HG03571 (cell line): Measurements from ENCODE around the gene MYO18A.
"Not testable (repeated sequence)": the region's sequence is repeated elsewhere in the genome, so short reads cannot be mapped to it uniquely, and the experiment has no call there.

ENCODE experiments used
- ATAC-seq: cut with Tn5 transposase; IDR thresholded peaks from one replicate; pipeline ENCODE4 v1.9.1; 2021; ENCODE audit not compliant: unreplicated experiment

MYO18A gene

DNA sequence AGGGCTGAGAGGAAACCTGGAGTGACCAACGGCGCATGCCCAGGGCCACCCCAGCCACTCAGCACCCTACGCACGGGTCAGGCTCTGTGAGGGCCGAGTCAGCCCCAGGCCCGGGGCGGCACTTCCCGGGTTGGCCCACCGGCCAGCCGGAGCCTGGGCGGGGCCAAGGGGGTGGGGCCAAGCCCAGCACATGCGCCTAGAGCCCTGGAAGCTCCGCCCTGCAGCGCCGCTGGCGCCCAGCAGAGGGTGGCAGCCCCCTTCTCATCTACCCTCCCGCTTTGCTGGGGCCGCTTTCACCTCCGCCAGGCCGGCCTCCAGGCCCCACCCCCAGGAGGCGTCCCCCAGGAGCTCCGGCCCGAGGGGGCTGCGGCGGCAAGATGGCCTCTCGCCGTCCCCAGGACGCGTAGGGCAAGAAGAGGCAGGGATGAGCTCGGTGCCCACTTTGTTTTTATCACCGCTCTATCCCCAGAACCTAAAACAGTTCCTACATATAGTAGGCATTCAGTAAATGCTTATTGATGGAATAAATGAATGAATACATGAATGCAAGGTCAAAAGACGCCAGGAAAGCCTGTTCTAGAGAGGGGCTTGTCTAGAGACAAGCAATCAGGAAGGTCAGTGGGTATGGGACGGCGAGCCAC lies 31.3 kb downstream of the MYO18A start:
- peak; percentile 77 for ATAC-seq

DNA sequence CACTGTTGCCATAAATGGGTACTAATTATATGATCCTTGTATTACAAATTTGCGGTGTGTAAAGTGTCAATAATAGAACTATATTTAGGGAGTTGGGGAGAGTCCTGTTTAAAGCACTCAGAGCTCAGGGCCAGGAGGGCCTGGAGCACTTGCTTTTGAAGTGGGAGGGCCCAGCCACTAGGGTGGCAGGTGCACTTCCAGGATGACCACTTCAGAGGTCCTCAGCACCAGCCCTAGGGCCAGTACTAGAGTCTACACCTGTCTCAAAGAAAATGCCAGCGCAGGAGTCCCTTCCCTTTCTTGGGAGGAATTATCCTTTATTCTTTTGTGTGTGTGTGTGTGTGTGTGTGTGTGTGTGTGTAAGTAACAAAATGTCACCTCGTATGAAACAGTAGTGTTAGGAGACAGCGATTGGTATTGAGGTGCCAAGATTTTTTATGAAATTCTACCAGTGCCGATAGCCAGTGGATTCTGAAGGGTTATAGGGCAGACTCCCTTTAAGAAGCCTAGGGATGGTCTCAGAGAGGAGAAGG lies 31.9 kb downstream of the MYO18A start:
- ATAC-seq, result no peak

DNA sequence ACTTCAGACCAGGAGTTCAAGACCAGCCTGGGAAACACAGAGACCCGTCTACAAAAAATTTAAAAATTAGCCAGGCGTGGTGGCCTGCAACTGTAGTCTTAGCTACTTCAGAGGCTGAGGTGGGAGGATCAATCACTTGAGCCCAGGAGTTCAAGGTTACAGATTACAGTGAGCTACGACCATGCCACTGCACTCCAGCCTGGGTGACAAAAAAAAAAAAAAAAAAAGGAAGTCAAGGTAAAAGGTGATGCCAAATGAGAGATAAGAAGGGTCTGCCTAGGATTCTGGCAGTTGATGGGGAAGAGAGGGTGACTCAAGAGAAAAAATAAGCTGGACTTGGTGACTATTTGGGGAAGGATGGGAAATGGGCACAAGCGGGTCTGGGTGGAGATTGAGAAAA lies 32.5 kb downstream of the MYO18A start:
- no peak for ATAC-seq

DNA sequence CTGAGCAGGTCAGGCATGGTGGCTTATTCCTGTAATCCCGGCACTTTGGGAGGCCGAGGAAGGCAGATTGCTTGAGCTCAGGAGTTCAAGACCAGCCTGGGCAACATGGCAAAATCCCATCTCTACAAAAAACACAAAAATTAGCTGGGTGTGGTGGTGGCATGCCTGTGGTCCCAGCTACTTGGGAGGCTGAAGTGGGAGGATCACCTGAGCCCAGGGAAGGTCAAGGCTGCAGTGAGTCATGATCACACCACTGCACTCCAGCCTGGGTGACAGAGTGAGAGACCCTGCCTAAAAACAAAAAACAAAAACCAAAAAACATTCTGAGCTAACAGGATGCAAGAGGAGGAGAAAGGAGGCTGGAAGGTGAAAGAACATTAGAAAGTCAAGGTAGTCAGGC lies 33.0 kb downstream of the MYO18A start:
- ATAC-seq, result not testable (repeated sequence)

DNA sequence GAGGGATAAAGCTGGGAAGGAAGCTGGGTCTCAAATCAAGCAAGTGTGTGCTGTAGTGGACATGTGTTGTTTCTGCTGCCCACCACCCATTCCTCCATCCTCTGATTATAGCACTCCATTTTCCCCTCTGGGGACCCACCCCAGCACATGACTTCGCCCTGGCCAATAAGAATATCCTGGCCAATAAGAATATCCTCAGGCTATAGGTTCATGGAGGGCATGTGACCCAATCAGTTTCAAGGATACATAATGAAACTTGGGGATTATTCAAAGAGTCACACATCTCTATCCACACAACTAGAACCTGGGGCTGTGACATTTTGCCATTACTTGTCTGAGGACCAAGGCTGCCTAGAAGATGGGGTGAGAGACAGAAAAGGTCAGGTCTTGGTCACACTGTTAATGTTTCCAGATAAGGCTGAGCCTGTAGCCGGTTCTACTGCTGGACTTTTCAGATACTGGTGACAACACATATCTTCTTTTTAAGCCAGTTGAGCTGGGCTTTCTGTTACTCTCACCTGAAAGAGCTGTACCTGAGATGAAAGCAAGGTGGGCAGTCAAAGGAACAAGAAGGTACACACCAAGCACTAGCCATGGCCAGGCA lies 33.7 kb downstream of the MYO18A start:
- ATAC-seq, result no peak

DNA sequence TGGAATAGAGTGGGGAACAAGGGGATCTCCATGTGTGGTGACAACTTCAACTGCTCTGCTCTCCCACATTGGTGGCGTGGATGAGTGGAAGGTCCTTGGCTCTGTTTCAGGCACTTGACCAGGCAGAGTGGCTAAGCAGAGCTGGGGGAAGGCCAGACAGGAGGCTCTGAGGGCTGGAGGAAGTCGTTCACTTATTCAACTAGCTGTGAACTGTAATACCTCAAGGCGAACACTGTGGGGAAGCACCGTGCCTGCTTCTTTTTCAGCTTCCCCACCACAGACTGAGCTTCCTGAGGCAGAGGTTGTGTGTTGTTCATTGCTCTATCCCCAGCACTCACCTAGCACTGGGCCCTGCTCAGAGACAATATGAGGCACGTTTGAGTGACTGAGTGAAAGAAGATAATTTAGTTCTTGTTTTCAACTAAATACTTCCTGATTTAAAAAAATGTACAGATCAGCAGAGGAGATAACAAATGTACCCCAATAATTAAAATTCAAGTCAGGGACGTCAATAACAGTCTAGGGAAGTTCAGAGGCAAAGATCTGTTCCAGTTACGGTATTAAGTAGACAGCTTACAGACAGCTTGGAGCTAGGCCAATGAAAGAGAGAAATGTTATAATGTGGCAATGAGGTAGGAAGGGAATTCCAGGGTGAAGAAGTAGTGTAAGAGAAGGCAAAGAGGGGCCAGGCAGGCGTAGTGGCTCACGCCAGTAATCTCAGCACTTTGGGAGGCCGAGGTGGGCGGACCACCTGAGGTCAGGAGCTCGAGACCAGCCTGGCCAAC lies 34.7 kb downstream of the MYO18A start:
- ATAC-seq, result no peak

DNA sequence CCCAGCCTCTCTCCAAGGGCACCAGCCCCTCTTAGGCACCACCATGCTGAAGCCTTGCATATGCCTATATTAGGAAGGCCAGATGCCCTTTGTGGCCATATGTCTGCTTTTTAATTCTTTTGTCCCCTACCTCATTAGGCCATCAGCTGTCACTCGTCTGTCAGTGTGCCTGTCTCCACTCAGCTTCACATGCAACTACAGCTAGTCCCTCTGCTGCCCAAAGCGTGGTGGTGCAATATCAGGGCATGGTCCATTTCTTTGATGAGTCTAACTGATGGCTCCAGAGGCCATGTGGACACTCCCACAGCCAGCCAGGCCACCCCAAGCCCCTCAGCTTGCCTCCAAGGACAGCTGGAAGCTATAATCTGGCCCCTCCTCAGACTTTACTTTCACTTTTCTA lies 36.3 kb downstream of the MYO18A start:
- no peak for ATAC-seq

DNA sequence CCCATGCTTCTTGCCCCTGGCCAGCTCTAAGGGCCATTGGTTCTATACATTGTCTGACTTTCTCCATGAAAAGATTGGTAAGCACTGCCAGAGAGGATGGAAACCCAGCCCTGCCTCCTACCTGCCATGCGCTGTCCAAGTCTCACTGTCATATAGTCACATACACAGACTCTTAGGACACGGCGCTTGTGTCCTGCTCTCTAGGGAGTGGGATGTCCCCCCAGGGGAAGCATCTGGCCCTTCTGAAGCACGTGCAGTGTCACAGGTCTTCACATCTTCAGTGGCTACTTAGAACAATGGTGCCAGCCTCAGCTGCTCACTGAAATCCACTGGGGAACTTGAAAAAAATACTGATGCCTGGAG lies 38.7 kb downstream of the MYO18A start:
- ATAC-seq, result no peak

DNA sequence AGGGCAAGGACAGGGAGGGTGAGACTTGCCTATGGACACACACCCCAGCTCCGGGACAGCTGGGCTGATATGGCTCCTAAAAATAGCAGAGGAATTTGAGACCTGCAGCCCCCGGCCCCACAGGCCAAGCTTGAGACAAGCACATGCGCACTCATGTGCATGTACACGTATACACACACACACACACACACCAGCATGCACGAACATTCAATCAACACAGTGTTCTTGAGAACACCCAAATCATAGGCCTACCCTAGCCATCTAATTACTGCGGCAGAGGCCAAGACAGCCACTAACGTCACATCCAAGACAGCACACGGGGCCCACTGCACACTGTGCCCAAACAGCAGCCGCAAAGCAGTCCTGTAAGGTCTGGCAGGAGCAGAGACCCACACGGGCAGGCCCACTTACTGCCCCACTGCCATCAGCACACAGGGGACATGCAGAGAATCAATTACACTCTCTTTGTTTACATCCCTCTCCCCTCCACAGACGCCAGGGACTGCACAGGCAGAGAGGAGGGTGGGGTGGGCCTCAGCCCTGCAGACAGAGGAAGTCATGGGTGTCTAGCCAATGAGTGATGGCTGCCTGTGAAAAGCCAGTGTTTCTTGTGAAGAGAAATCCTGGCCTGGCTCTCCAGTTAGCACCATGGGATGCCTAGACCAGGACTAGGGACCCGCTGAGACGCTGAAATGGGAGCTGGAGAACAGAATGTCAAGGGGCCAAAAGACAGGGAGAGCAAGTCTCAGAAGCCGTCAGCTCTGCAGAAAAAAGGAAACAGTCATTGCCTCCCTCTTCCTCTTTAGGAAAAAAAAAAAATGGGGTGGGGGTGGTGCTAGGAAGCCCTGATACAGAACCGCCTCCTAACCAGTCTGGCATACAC lies 39.3 kb downstream of the MYO18A start:
- ATAC-seq, result no peak

DNA sequence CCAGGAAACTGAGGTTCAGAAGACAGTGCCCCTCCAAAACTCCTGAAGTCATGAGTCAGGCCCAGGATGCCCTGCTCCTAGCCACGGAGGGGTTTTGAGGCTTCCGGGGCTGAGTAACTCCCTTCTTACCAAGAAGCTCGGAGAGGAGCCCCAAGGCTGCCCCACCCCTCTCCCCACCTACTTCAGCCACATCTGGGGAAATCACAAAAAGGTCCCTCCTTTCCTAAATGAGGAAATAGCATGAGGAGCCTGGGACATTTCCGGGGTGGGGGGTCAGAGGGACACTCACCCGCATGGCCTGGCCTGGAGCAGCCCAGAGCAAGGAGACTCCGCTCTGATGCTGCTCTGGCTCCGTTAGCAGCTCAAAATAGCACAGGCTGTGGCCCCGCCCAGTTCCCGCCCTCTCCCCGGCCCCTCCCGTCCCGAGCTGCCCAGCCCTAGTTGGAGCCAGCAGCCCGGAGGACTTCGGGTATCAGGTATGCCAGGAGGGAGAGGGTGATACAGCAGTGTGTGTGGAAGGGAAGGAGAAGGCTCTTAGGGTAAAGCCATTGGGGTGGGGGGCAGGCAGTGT lies 40.1 kb downstream of the MYO18A start:
- no peak for ATAC-seq

DNA sequence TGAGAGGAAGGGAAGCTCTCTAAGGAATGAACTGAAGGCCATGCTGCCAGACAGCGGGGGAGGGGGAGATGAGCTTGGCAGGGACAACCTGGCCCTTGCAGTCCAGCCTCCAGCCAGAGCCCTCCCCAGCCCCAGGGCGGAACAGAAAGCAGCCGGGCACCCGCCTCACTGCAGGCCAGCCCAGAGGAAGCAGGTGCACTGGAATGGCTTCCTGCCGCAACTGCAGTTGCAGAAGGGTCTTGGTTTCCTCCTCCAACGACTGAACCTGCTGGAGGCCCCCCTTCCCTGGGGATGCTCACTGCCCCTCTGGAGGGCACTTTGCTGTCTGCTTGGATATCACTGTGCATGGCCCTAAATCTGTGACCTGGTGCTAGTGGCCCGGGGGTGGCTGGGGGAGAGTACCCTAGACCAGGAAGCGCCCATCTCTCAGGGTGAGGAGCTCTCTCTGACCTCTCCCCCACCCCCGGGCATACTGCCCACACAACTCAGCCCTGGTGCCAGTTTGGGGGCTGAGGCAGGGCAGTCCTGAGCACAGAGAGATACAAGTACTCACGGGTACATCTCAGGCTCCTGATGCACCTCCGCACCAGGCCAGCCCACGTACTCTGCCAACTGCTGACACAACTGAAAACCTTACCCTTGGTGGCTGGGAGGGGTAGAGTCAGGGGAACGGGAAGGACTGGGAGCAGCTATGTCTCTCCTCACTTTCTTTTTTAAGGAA lies 41.1 kb downstream of the MYO18A start:
- no peak for ATAC-seq

DNA sequence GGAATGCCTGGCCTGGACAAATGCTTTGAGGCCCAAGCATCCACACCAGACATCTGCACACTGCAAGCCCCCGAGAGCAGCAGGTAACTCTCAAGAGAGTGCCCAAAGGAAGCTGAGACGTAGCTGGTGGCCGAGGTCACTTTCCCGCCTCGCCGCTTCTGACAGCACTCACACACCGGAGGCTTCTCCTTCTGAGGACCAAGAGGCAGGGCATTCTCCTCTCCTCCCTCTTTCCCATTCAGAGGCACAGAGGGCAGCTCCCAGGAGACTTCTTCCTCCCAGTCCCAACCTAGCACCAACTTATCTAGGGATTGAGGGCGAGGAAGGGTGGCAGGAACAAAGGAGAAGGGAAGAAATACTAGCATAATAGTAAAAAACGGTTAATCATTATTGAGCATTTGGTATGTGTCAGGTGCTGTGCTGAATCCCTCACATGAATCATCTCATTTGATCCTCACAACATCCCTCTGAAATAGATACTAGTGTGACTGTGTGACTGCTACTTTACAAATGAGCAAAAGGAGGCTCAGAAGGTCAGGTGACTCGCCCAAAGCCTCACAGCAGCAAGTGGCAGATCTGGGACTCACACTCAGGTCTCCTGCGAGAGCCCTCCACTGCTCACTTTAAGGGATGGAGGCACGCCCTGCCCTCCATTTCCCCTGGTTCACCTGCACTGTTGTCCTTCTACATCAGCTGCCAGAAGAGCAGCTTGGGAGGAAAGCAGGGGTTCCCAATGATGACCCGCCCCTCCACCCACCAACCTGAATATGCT lies 41.8 kb downstream of the MYO18A start:
- ATAC-seq, result no peak

DNA sequence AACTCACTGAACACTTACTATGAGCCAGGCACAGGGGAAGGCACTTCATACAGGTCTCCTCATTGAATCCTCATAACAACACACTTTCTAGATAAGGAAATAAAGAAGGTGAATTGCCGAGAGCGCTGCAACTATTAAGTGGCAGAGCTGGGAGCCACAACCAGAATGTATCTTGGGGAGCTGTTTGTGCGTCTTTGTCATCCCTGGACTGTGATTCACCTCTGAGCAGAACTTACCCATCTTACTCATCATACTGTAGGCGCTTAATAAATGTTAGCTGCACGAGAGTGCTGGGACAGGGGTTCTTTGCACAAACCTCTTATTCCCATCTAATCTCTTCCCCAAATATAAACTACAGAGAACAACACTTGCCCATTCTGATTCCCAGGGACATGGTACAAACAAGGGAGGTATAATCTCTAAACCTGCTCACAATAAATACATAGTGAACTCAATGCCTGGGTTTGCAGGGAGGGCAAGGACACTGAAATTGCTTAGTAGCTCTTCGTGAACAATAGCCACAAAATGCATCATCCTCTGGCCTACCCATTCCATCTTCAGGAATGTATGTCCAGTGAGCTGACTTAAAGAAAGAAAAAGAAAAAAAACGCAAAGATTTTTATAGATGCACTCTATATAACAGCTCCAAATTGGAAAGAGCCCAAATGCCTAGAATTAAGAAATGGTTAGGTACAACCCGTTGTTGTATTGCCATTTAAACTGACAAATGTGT lies 43.0 kb downstream of the MYO18A start:
- ATAC-seq, result no peak

DNA sequence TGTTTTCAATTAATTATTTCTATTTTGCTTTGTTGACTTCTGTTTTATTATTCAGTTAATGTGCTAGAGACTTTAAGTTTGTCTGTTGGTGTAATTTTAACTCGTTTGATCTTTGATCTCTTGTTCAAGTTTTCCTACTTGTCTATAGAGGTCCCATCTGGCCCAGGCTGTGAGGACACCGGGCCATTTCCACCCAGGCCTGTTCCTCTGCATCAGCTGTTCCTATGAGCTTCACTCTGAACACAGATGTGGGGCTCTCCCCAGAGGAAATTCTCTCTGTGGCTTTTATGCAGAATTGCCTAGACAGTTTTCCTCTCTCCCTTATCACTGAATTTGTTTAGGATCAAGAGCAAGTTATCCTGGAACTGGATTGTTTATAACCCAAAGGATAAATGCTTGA lies 44.7 kb downstream of the MYO18A start:
- no peak for ATAC-seq

DNA sequence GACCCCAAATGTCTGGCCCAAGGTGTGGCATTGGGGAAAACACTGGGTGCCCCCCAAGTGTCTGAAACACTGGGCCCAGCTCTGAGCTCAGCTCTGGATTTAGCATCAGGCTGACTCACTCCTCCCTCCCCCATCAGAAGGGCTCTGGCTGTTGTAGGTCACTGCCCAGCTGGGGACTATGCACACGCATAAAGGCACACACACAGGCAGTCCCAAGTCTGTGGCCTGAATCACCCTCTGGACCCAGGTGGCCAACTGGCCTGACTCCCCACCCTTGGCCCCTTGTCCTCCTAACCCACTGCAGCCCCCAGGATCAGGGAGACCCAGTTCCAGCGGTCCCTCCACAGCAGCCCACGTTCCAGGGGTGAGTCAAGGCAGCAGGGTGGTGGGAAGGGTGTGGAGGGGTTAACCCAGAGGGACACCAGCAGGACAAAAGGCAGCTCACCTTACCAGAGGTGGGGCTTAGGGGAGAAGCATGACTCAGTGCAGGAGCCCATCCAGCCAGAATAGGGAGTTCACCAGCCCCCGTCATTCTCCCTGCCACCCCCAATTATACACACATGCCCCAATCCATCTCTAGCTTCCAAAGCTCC lies 47.0 kb downstream of the MYO18A start:
- ATAC-seq, result no peak

DNA sequence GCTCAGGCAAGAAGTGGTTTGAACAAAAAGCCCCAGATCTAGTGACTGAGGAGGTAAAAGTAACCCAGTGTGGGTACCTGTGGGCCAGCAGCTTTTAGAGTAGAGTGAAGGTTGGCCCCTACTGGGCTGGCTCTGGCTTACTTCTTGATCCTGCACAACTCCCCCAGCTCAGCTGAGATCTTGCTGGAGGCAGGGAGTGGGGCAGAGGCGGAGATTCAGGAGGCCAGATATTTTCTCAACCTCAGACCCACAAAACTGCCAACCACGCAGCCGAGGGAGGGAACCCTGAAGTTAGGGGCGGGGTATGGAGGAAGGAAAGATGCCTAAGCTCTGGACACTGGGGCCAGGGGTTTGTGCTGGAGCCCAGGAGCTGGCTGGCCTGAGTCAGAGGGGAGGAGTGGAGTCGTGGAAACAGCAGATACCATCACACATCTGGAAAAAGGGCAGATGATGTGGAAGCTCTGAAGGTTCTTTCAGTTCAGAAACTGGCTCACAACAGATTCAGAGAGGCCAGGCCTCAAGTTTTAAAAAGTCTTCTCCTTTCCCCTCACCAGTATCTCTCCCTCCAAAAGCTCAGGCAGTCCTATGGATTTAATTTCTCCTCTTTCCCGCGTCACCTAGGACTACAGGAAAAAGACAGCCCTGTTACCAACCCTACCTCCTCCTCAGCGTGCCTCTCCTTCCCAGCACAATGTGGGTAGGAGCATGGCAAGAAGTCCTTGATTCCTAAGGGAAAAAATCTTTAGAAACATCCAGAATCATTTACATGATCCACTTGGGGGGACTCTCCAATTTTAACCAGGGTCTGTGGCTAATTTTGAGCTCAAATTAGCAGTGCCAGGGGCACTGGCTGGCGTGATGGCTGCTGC lies 48.1 kb downstream of the MYO18A start:
- ATAC-seq, result no peak

DNA sequence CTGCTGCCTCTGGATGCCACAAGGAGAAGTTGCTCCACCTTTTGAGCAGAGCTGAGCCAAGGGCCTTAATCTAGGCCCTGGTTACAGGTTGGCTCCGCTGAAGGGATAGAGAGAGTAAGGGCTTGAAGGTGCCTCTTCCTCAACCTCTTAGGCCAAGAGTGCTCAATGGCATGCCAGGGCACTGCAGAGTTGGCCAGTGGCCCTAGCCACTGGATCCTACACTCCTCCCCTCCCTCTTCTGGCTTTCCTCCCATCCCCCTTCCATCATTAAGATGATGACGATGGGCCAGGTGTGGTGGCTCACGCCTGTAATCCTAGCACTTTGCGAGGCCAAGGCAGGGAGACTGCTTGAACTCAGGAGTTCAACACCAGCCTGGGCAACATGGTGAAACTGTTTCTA lies 50.5 kb downstream of the MYO18A start:
- ATAC-seq, result no peak
